Gastroesophageal sphincter (tissue), 3 donors: Measurements from ENCODE around the gene SCN2B.

Experiments used
- EP300 ChIP-seq: sonication (generic); formaldehyde crosslinking; IDR thresholded peaks from one replicate; pipeline ENCODE4 v1.6.1; 2017; ENCODE audit warnings: antibody characterized with exemption, mild to moderate bottlenecking
- POLR2A ChIP-seq, 2 donors: fragments of 450-650 bp; IDR thresholded peaks; one replicate each; pipeline ENCODE4 v1.6.1; 2017; ENCODE audit warnings: antibody characterized with exemption in 2 of 2, mild to moderate bottlenecking in 2 of 2, moderate library complexity in 1 of 2
- POLR2AphosphoS5 ChIP-seq: sonication (generic); formaldehyde crosslinking; IDR thresholded peaks from one replicate; pipeline ENCODE4 v1.6.1; 2017; ENCODE audit warnings: antibody characterized with exemption
- TF ChIP-seq, protein P1 (sequence below), 4 experiments: fragments of 200-600 bp in 2 of 4; fragments of 450-650 bp in 2 of 4; sonication (generic) in 1 of 4; IDR thresholded peaks; one replicate each; pipeline ENCODE4 v1.5.1; 2017 to 2019; ENCODE audit warnings: antibody characterized with exemption in 4 of 4, mild to moderate bottlenecking in 2 of 4, moderate library complexity in 2 of 4

DNA sequence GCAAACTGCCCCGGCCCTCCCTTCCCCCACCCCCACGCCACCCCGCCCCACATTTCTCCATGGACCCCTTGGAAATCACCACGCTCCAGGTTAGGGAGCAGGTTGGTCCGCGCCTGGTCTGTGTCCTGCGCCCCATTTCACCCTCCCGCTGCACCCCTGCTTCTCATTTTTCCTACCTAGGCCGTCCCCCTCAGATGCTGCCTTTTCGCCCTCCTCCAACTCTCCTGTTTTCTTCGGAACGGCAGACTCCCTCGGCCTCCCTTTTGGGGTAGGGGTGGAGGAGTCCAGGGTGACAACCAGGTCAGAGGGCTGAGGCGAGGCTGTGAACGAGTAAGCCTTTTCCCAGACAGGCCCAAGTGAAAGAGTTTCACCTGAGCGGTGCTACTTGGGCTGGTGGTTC, 22.9 kb downstream of the SCN2B start:
- TF ChIP-seq POLR2AphosphoS5 (no peak), POLR2A (IDR thresholded peaks at IDR 0.05) (no peak), EP300 (no peak)
- TF ChIP-seq, protein P1, sequence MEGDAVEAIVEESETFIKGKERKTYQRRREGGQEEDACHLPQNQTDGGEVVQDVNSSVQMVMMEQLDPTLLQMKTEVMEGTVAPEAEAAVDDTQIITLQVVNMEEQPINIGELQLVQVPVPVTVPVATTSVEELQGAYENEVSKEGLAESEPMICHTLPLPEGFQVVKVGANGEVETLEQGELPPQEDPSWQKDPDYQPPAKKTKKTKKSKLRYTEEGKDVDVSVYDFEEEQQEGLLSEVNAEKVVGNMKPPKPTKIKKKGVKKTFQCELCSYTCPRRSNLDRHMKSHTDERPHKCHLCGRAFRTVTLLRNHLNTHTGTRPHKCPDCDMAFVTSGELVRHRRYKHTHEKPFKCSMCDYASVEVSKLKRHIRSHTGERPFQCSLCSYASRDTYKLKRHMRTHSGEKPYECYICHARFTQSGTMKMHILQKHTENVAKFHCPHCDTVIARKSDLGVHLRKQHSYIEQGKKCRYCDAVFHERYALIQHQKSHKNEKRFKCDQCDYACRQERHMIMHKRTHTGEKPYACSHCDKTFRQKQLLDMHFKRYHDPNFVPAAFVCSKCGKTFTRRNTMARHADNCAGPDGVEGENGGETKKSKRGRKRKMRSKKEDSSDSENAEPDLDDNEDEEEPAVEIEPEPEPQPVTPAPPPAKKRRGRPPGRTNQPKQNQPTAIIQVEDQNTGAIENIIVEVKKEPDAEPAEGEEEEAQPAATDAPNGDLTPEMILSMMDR (IDR thresholded peaks at IDR 0.05) = no peak
